ENCODE measurements around the gene E2F4. TPM values are rescaled to one million over a fixed set of nuclear protein-coding genes. Genes with fewer than 3 reads are reported as not detected.

E2F4 gene
- total RNA-seq, 1 donor from 2014 or later: 51.2 TPM

- Histone ChIP-seq H4K20me1 (ENCODE audit: insufficient read depth, low read length) (peaks cover 31% of the 10 kb centered on the region), H3K4me1 (ENCODE audit: insufficient read depth, low read length) (peaks cover 20% of the 10 kb centered on the region), H3K27me3 (ENCODE audit: insufficient read depth, low read length) (no peaks in the 10 kb centered on the region), H3K27ac (ENCODE audit: low read depth, low read length) (no peak overlapping the region), H2AFZ (ENCODE audit: low read depth, low read length) (no peak overlapping the region), H3K36me3 (ENCODE audit: insufficient read depth, low read length) (peaks cover 35% of the 10 kb centered on the region), H3K9ac (ENCODE audit: low read length) (peak overlapping the region; percentile 96), H3K4me3 (ENCODE audit: insufficient read depth, low read depth, low read length) (peak overlapping the region; percentile 92), H3K79me2 (ENCODE audit: insufficient read depth, low read length) (peaks cover 50% of the 10 kb centered on the region), H3K9me3 (ENCODE audit: insufficient read depth, low read depth, low read length) (no peaks in the 10 kb centered on the region), H3K4me2 (ENCODE audit: low read length) (peak overlapping the region; percentile 94)
- DNase-seq (ENCODE audit: low read depth) (no peak), FAIRE-seq (no peak)
- H3K27ac Mint-ChIP-seq (ENCODE audit: unreplicated experiment): peak overlapping the region; percentile 98
- TF ChIP-seq CTCF (IDR thresholded peaks at IDR 0.05; ENCODE audit: insufficient read depth, low read depth, low read length) (no peak), EZH2 (IDR thresholded peaks at IDR 0.05; ENCODE audit: insufficient read depth, low read length) (no peak)
- peaks cover 3% of the 10 kb centered on the region for H3K4me1 Mint-ChIP-seq (ENCODE audit: low read depth, unreplicated experiment)
- no peaks in the 10 kb centered on the region for H3K9me3 Mint-ChIP-seq (ENCODE audit: unreplicated experiment)
- H3K36me3 Mint-ChIP-seq (ENCODE audit: low read depth, unreplicated experiment): peaks cover 7% of the 10 kb centered on the region
- peak overlapping the region; percentile 99 for H3K4me3 Mint-ChIP-seq (ENCODE audit: unreplicated experiment)
- H3K27me3 Mint-ChIP-seq (ENCODE audit: low read depth, unreplicated experiment): no peaks in the 10 kb centered on the region
Observed at GRCh38 chr16:67228034-67228785, 36.3 kb downstream of the E2F4 start.

GRCh38 chr16:67228905-67229304, 37.0 kb downstream of the E2F4 start:
- no peak for TF ChIP-seq EZH2 (IDR thresholded peaks at IDR 0.05; ENCODE audit: insufficient read depth, low read length)
- TF ChIP-seq CTCF (IDR thresholded peaks at IDR 0.05; ENCODE audit: insufficient read depth, low read depth, low read length): no peak
- Histone ChIP-seq H2AFZ (ENCODE audit: low read depth, low read length) (no peak overlapping the region), H3K79me2 (ENCODE audit: insufficient read depth, low read length) (peaks cover 50% of the 10 kb centered on the region), H3K36me3 (ENCODE audit: insufficient read depth, low read length) (peaks cover 35% of the 10 kb centered on the region), H3K4me2 (ENCODE audit: low read length) (no peak overlapping the region), H3K27me3 (ENCODE audit: insufficient read depth, low read length) (no peaks in the 10 kb centered on the region), H3K9ac (ENCODE audit: low read length) (no peak overlapping the region), H3K4me1 (ENCODE audit: insufficient read depth, low read length) (peaks cover 20% of the 10 kb centered on the region), H3K27ac (ENCODE audit: low read depth, low read length) (no peak overlapping the region), H3K9me3 (ENCODE audit: insufficient read depth, low read depth, low read length) (no peaks in the 10 kb centered on the region), H4K20me1 (ENCODE audit: insufficient read depth, low read length) (peaks cover 31% of the 10 kb centered on the region), H3K4me3 (ENCODE audit: insufficient read depth, low read depth, low read length) (no peak overlapping the region)
- Mint-ChIP-seq H3K9me3 (ENCODE audit: unreplicated experiment) (no peaks in the 10 kb centered on the region), H3K27ac (ENCODE audit: unreplicated experiment) (peak overlapping the region; percentile 41), H3K27me3 (ENCODE audit: low read depth, unreplicated experiment) (no peaks in the 10 kb centered on the region), H3K4me1 (ENCODE audit: low read depth, unreplicated experiment) (peaks cover 3% of the 10 kb centered on the region), H3K36me3 (ENCODE audit: low read depth, unreplicated experiment) (peaks cover 7% of the 10 kb centered on the region), H3K4me3 (ENCODE audit: unreplicated experiment) (peak overlapping the region; percentile 69)
- FAIRE-seq: no peak
- DNase-seq (ENCODE audit: low read depth): no peak
